ENCODE data around the gene HLA-DPA1.
"Not testable (repeated sequence)": the region's sequence is repeated elsewhere in the genome, so short reads cannot be mapped to it uniquely, and the experiment has no call there.

Gene HLA-DPA1

GRCh38 chr6:33073431-33073871 is at the start of gene HLA-DPA1:
HLA-DPA1 (minus strand) TSS chr6:33073649.
- DNase-seq: peak; percentile 78 to 83

GRCh38 chr6:33123181-33123580 is 49.7 kb upstream of the HLA-DPA1 start:
- no peak for DNase-seq

- no peak for DNase-seq
Observed at GRCh38 chr6:33120001-33120400, 46.6 kb upstream of the HLA-DPA1 start.

GRCh38 chr6:33118525-33119123 is 45.2 kb upstream of the HLA-DPA1 start:
- peak in 1 of 2 donors; percentile 82 for DNase-seq

GRCh38 chr6:33117811-33118277 is 44.4 kb upstream of the HLA-DPA1 start:
- DNase-seq: no peak

- DNase-seq: no peak
Observed at GRCh38 chr6:33116841-33117711, 43.6 kb upstream of the HLA-DPA1 start.

- no peak for DNase-seq
Observed at GRCh38 chr6:33116417-33116816, 43.0 kb upstream of the HLA-DPA1 start.

GRCh38 chr6:33114406-33114805 is 41.0 kb upstream of the HLA-DPA1 start:
- DNase-seq: no peak

GRCh38 chr6:33113755-33114154 is 40.3 kb upstream of the HLA-DPA1 start:
- DNase-seq: no peak

GRCh38 chr6:33112148-33112547 is 38.7 kb upstream of the HLA-DPA1 start:
- peak; percentile 56 to 70 for DNase-seq

GRCh38 chr6:33108307-33108706 is 34.9 kb upstream of the HLA-DPA1 start:
- DNase-seq: no peak

- no peak for DNase-seq
Observed at GRCh38 chr6:33107641-33108040, 34.2 kb upstream of the HLA-DPA1 start.

GRCh38 chr6:33105916-33106871 is 32.7 kb upstream of the HLA-DPA1 start:
- DNase-seq: no peak

GRCh38 chr6:33105386-33105785 is 31.9 kb upstream of the HLA-DPA1 start:
- no peak for DNase-seq

GRCh38 chr6:33104887-33105286 is 31.4 kb upstream of the HLA-DPA1 start:
- DNase-seq: no peak

- no peak for DNase-seq
Observed at GRCh38 chr6:33103776-33104175, 30.3 kb upstream of the HLA-DPA1 start.

- not testable (repeated sequence) for DNase-seq
Observed at GRCh38 chr6:33101121-33101737, 27.8 kb upstream of the HLA-DPA1 start.

GRCh38 chr6:33095681-33096080 is 22.2 kb upstream of the HLA-DPA1 start:
- DNase-seq: no peak

- DNase-seq: peak in 1 of 2 donors; percentile 34
Observed at GRCh38 chr6:33093855-33094254, 20.4 kb upstream of the HLA-DPA1 start.

- DNase-seq: no peak
Observed at GRCh38 chr6:33092385-33092784, 18.9 kb upstream of the HLA-DPA1 start.

- peak; percentile 56 to 58 for DNase-seq
Observed at GRCh38 chr6:33091957-33092356, 18.5 kb upstream of the HLA-DPA1 start.

- DNase-seq: no peak
Observed at GRCh38 chr6:33088931-33089620, 15.6 kb upstream of the HLA-DPA1 start.
